ENCODE data around the gene PCDHGC4. TPM values are rescaled to one million over a fixed set of nuclear protein-coding genes. Genes with fewer than 3 reads are reported as not detected.

Gene PCDHGC4
- total RNA-seq, 4 donors from 2014 or later: 1.8 to 26.5 (median 2.7) TPM

GRCh38 chr5:141477044-141477575 lies 7.7 kb upstream of the PCDHGC4 start:
- WGBS, 2 donors (ENCODE audit: low coverage in 1 of 2): 37 to 46% methylated on average over 6 to 24 of the region's 24 CpGs
- intact Hi-C loops (cut with DNase I; ENCODE audit: low total_unique reads) (loop anchor here (5.0 kb wide), 1 partner anchor 35 kb away; no protein-coding TSS in a partner anchor), in situ Hi-C loops (cut with MboI; ENCODE audit: low pct_ligation_motif_present in 1 of 4, low pct_unique_long_range_greater_than_20kb in 1 of 4, low sequenced_read_pairs in 3 of 4) (no loop called here)
- H3K27ac ChIP-seq: peak overlapping the region in 3 of 4 donors; percentile 85 to 93 (median 91)
- H3K36me3 ChIP-seq: no peaks in the 10 kb centered on the region
- peaks cover 5 to 52% (median 24%) of the 10 kb centered on the region in 4 donors for H3K4me1 ChIP-seq
- no peak for DNase-seq
- H3K9me3 ChIP-seq: no peaks in the 10 kb centered on the region
- TF ChIP-seq POLR2AphosphoS5 (IDR thresholded peaks at IDR 0.05) (no peak), EP300 (IDR thresholded peaks at IDR 0.05; ENCODE audit: low read depth) (no peak), CTCF (IDR thresholded peaks at IDR 0.05) (no peak), POLR2A (IDR thresholded peaks at IDR 0.05) (no peak)
- H3K27me3 ChIP-seq: peaks cover 7% of the 10 kb centered on the region
- H3K4me3 ChIP-seq: peak overlapping the region in 3 of 4 donors; percentile 46 to 63 (median 62)

GRCh38 chr5:141477815-141478214 lies 7.0 kb upstream of the PCDHGC4 start:
- Histone ChIP-seq H3K27me3 (peaks cover 7% of the 10 kb centered on the region), H3K36me3 (no peaks in the 10 kb centered on the region), H3K4me3 (peak overlapping the region in 3 of 4 donors; percentile 16 to 63 (median 20)), H3K4me1 (peaks cover 5 to 52% (median 24%) of the 10 kb centered on the region in 4 donors), H3K27ac (no peak overlapping the region), H3K9me3 (no peaks in the 10 kb centered on the region)
- WGBS, 2 donors (ENCODE audit: low coverage in 1 of 2): 49 to 63% methylated on average over 5 to 13 of the region's 13 CpGs
- DNase-seq: no peak
- in situ Hi-C loops (cut with MboI; ENCODE audit: low pct_ligation_motif_present in 1 of 4, low pct_unique_long_range_greater_than_20kb in 1 of 4, low sequenced_read_pairs in 3 of 4) (no loop called here), intact Hi-C loops (cut with DNase I; ENCODE audit: low total_unique reads) (loop anchor here (5.0 kb wide), 1 partner anchor 34 kb away; no protein-coding TSS in a partner anchor)
- no peak for TF ChIP-seq POLR2AphosphoS5 (IDR thresholded peaks at IDR 0.05)
- no peak for TF ChIP-seq EP300 (IDR thresholded peaks at IDR 0.05; ENCODE audit: low read depth)
- TF ChIP-seq CTCF (IDR thresholded peaks at IDR 0.05): no peak
- no peak for TF ChIP-seq POLR2A (IDR thresholded peaks at IDR 0.05)

GRCh38 chr5:141478321-141478945 lies 6.4 kb upstream of the PCDHGC4 start:
- Histone ChIP-seq H3K27me3 (peaks cover 7% of the 10 kb centered on the region), H3K9me3 (no peaks in the 10 kb centered on the region), H3K36me3 (no peaks in the 10 kb centered on the region), H3K27ac (no peak overlapping the region), H3K4me3 (peak overlapping the region in 3 of 4 donors; percentile 16 to 63 (median 20)), H3K4me1 (peaks cover 5 to 52% (median 24%) of the 10 kb centered on the region in 4 donors)
- intact Hi-C loops (cut with DNase I; ENCODE audit: low total_unique reads): loop anchor here (5.0 kb wide), 1 partner anchor 34 kb away; no protein-coding TSS in a partner anchor
- peak; percentile 23 to 59 (median 51) for TF ChIP-seq CTCF (IDR thresholded peaks at IDR 0.05)
- no peak for TF ChIP-seq EP300 (IDR thresholded peaks at IDR 0.05; ENCODE audit: low read depth)
- in situ Hi-C loops (cut with MboI; ENCODE audit: low pct_ligation_motif_present in 1 of 4, low pct_unique_long_range_greater_than_20kb in 1 of 4, low sequenced_read_pairs in 3 of 4): no loop called here
- 23% methylated on average over 20 of the region's 20 CpGs; no CpG with 5 or more reads in 1 of the 2 donors for WGBS, 2 donors (ENCODE audit: low coverage in 1 of 2)
- peak; percentile 87 for DNase-seq

GRCh38 chr5:141479776-141480175 lies 5.1 kb upstream of the PCDHGC4 start:
- DNase-seq: no peak
- Histone ChIP-seq H3K9me3 (no peaks in the 10 kb centered on the region), H3K27me3 (peaks cover 11% of the 10 kb centered on the region), H3K27ac (no peak overlapping the region), H3K4me1 (peaks cover 13 to 65% (median 28%) of the 10 kb centered on the region in 4 donors), H3K4me3 (no peak overlapping the region), H3K36me3 (no peaks in the 10 kb centered on the region)
- TF ChIP-seq CTCF (IDR thresholded peaks at IDR 0.05) (no peak), POLR2A (IDR thresholded peaks at IDR 0.05) (no peak), POLR2AphosphoS5 (IDR thresholded peaks at IDR 0.05) (no peak), EP300 (IDR thresholded peaks at IDR 0.05; ENCODE audit: low read depth) (no peak)
- intact Hi-C loops (cut with DNase I; ENCODE audit: low total_unique reads) (loop anchor here (5.0 kb wide), 1 partner anchor 33 kb away; no protein-coding TSS in a partner anchor), in situ Hi-C loops (cut with MboI; ENCODE audit: low pct_ligation_motif_present in 1 of 4, low pct_unique_long_range_greater_than_20kb in 1 of 4, low sequenced_read_pairs in 3 of 4) (no loop called here)

All from transverse colon (tissue), 4 donors.